Adrenal gland (tissue), 12 donors: ENCODE measurements around the gene CCDC201. TPM values are rescaled to one million over a fixed set of nuclear protein-coding genes. Genes with fewer than 3 reads are reported as not detected.

ENCODE experiments used
- DNase-seq, 7 donors: peaks; one replicate each; pipeline ENCODE4 v3.0.0-alpha.2; 2019 to 2020
- H3K27ac ChIP-seq, 5 donors: fragments of 200-600 bp; sonication (generic) in 4 of 5; 1 replicate in 3 of 5; 2 replicates in 2 of 5; pipeline versions ENCODE4 v1.5.1 to v1.8.0; 2016 to 2020; ENCODE audit warnings: mild to moderate bottlenecking in 1 of 5
- H3K27me3 ChIP-seq: fragments of 200-600 bp; 2 replicates; pipeline ENCODE4 v1.8.0; 2021
- H3K36me3 ChIP-seq, 2 donors: fragments of 200-600 bp; replicated peaks in 1 of 2; 1 replicate in 1 of 2; 2 replicates in 1 of 2; pipeline versions ENCODE4 v1.5.1 to v1.8.0; 2018 to 2022
- H3K4me1 ChIP-seq, 2 donors: fragments of 200-600 bp; replicated peaks in 1 of 2; 1 replicate in 1 of 2; 2 replicates in 1 of 2; pipeline versions ENCODE4 v1.5.1 to v1.8.0; 2018 to 2021
- H3K4me3 ChIP-seq, 4 donors: fragments of 200-600 bp; sonication (generic) in 3 of 4; one replicate each; pipeline ENCODE4 v1.5.1; 2016 to 2018
- H3K9me3 ChIP-seq, 3 donors: fragments of 200-600 bp; sonication (generic) in 1 of 3; replicated peaks in 1 of 3; 1 replicate in 2 of 3; 2 replicates in 1 of 3; pipeline versions ENCODE4 v1.5.1 to v1.8.0; 2016 to 2021
- CTCF ChIP-seq, 6 experiments: fragments of 450-650 bp in 4 of 6; fragments of 200-600 bp in 2 of 6; sonication (generic) in 1 of 6; IDR thresholded peaks; 1 replicate in 5 of 6; 2 replicates in 1 of 6; pipeline versions ENCODE4 v1.5.1 to v1.8.0; 2016 to 2021; ENCODE audit warnings: antibody characterized with exemption in 6 of 6, mild to moderate bottlenecking in 2 of 6, moderate library complexity in 1 of 6
- POLR2A ChIP-seq, 2 donors: fragments of 450-650 bp; IDR thresholded peaks; one replicate each; pipeline ENCODE4 v1.6.1; 2017; ENCODE audit warnings: antibody characterized with exemption in 2 of 2, mild to moderate bottlenecking in 2 of 2, moderate library complexity in 1 of 2
- WGBS, 4 donors: extraction: QIAGEN DNeasy Blood & Tissue Kit in 2 of 4; methylation state at CpG; one replicate each; pipeline versions ENCODE4 v1.1.5 to v1.1.7; 2013 to 2017; 5-methylcytosine and 5-hydroxymethylcytosine counted together
- intact Hi-C, 2 donors: fragments of 100-400 bp; cut with DNase I; formaldehyde crosslinking; loops; one replicate each; pipeline versions ENCODE4 v1.14.1 to v1.15.0; 2022 to 2023
- polyA plus RNA-seq, 3 donors: library from polyadenylated mRNA; stranded (reverse); fragments of 200-250 nt in 2 of 3; fragments of 350-450 nt in 1 of 3; fragmentation: Illumina TruSeq in 1 of 3; extraction: RNeasy Lipid Tissue Mini Kit (QIAGEN cat#74804) in 1 of 3; gene quantifications; one replicate each; pipeline ENCODE4 v1.2.3, GENCODE V29; 2013 to 2014
- total RNA-seq, 9 donors: library from RNA; depleted of rRNA in 4 of 9; stranded (reverse); fragments of >200 nt in 4 of 9; fragments of 120-200 nt in 1 of 9; fragmentation: NEBNext Ultra II Directional in 1 of 9; extraction: Animal tissue kit (Norgen Biotek cat#: 25700) in 1 of 9; gene quantifications; one replicate each; pipeline versions ENCODE4 v1.1.0 to v1.2.4, GENCODE V29; 2013 to 2023
- donor health status: healthy with polysubstance abuse.
- donor health status: Bipolar disorder and iron deficiency.
- donor health status: DM: yes; HTN: yes; CAD: no.
- donor health status: DM: no; HTN: no; CAD: no.
- donor health status: DM: no; HTN: no; CAD: no.
- donor health status: DM: yes; HTN: yes; CAD: no.

CCDC201 gene
- total and polyA plus RNA-seq, 12 donors: not detected

DNA sequence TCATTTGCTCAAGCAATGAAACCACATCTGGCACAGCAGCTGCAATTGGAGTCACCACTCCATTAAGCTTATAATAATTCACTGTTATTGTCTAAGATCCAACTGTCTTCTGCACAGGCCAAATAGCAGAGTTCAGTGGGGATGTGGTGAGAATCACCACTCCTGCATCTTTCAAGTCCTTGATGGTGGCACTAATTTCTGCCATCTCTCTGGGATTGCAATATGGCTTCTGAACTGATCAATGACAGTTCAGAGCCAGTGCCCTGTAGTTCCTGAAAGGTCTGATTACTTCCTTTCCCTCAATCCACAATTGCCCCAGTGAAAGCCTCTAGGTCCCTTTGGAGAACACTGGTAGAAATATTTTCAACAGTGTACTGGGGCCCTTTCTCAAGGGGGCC is 21.8 kb upstream of the CCDC201 start:
- no peak overlapping the region for H3K4me3 ChIP-seq
- no peaks in the 10 kb centered on the region for H3K36me3 ChIP-seq
- no peaks in the 10 kb centered on the region for H3K9me3 ChIP-seq
- H3K27me3 ChIP-seq: peaks cover 4% of the 10 kb centered on the region
- no peaks in the 10 kb centered on the region for H3K4me1 ChIP-seq
- TF ChIP-seq CTCF (IDR thresholded peaks at IDR 0.05): no peak
- TF ChIP-seq POLR2A (IDR thresholded peaks at IDR 0.05): no peak
- DNase-seq: no peak
- intact Hi-C loops: no loop called here
- H3K27ac ChIP-seq: no peak overlapping the region

DNA sequence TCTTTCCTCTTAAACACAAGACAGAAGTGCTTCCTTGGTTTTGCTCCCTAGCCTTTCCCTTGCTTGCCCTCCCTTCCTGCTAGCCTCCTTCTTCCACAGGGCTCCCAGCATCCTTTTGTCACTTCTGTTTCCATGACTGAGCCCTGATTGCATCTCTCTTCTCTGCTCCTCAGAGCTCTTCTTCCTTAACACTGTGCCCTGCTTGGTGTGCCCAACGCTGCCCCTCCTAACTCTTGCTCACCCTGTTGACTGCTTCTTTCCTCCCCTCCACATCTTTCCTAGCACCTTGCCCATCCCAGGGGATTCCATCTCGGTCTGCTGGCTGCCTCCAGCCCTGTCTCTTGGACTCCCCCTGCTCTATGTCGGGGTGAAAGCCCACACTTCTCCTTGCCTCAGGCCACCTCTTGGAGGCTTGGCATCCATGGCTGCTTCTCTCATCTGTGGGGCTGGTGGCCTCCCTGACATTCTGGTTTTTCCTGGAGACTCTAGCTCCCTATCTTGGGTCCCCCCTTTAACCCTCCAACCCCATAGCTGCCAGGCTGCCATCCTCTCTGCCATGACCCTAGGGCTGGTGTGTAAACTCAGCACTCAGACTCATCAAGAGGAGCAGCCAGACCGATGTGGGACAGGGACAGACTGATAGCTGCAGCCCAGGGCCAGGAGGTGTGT is 21.2 kb upstream of the CCDC201 start:
- no peak overlapping the region for H3K4me3 ChIP-seq
- peaks cover 4% of the 10 kb centered on the region for H3K27me3 ChIP-seq
- no peaks in the 10 kb centered on the region for H3K9me3 ChIP-seq
- TF ChIP-seq CTCF (IDR thresholded peaks at IDR 0.05) (no peak), POLR2A (IDR thresholded peaks at IDR 0.05) (no peak)
- DNase-seq: no peak
- 76 to 87% (median 78%) methylated on average over 3 to 4 of the region's 4 CpGs for WGBS, 4 donors
- no peaks in the 10 kb centered on the region for H3K4me1 ChIP-seq
- no peak overlapping the region for H3K27ac ChIP-seq
- intact Hi-C loops: no loop called here
- H3K36me3 ChIP-seq: no peaks in the 10 kb centered on the region

DNA sequence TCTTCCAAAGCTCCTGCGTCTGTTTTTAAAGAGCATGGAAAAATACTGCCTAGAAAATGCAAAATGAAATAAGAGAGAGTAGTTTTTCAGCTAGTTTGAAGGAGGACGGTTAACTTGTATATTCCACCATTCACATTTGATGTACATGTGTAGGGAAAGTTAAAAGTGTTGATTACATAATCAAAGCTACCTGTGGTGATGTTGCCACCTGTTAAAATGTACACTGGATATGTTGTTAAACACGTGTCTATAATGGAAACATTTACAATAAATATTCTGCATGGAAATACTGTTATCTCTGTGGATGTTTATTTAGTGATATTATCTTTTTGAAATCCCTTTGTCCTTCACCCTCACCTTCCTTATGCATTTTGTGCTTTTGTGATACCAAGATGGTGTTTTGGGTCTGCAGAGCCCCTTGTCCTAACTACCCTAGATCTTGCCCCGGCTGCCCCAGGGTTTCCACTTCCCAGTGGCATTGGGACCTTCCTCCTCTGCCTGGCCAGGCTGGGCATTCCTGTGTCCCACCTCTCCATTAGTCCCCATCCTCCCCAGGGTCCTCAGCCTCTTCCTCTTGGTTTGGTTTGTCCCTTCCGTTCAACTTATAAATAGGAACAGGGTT is 20.6 kb upstream of the CCDC201 start:
- H3K9me3 ChIP-seq: no peaks in the 10 kb centered on the region
- H3K4me1 ChIP-seq: no peaks in the 10 kb centered on the region
- intact Hi-C loops: no loop called here
- H3K36me3 ChIP-seq: no peaks in the 10 kb centered on the region
- TF ChIP-seq POLR2A (IDR thresholded peaks at IDR 0.05) (no peak), CTCF (IDR thresholded peaks at IDR 0.05) (no peak)
- peaks cover 9% of the 10 kb centered on the region for H3K27me3 ChIP-seq
- DNase-seq: no peak
- 63 to 66% (median 65%) methylated on average over 5 of the region's 5 CpGs for WGBS, 4 donors
- H3K4me3 ChIP-seq: no peak overlapping the region
- H3K27ac ChIP-seq: no peak overlapping the region

- no peaks in the 10 kb centered on the region for H3K4me1 ChIP-seq
- H3K9me3 ChIP-seq: no peaks in the 10 kb centered on the region
- TF ChIP-seq CTCF (IDR thresholded peaks at IDR 0.05) (no peak), POLR2A (IDR thresholded peaks at IDR 0.05) (no peak)
- peaks cover 17% of the 10 kb centered on the region for H3K27me3 ChIP-seq
- no peak for DNase-seq
- no peak overlapping the region for H3K4me3 ChIP-seq
- WGBS, 4 donors: 70 to 85% (median 79%) methylated on average over 5 to 6 of the region's 6 CpGs
- H3K27ac ChIP-seq: no peak overlapping the region
- intact Hi-C loops: no loop called here
- H3K36me3 ChIP-seq: no peaks in the 10 kb centered on the region
Measured at GRCh38 chr7:45892407-45893035, 19.6 kb upstream of the CCDC201 start.
